Left hindlimb (tissue), 1 donor: ENCODE results near the gene ZDHHC14.
A peak's percentile ranks its signal among the peaks of the same experiment; 100 is the strongest.
"Not testable (repeated sequence)": the region's sequence is repeated elsewhere in the genome, so short reads cannot be mapped to it uniquely, and the experiment has no call there.

Experiments
- DNase-seq: peaks from one replicate; pipeline ENCODE4 v3.0.0-alpha.2; 2018

ZDHHC14 gene

GRCh38 chr6:157380779-157381561, at the start of gene ZDHHC14:
Gene ZDHHC14 (plus strand): TSS chr6:157381190.
- peak; percentile 92 for DNase-seq

- no peak for DNase-seq
Observed at GRCh38 chr6:157332813-157333212, 48.2 kb upstream of the ZDHHC14 start.

GRCh38 chr6:157333537-157333936, 47.5 kb upstream of the ZDHHC14 start:
- no peak for DNase-seq

GRCh38 chr6:157333956-157334355, 47.0 kb upstream of the ZDHHC14 start:
- DNase-seq = no peak

GRCh38 chr6:157335829-157336228, 45.2 kb upstream of the ZDHHC14 start:
- DNase-seq = no peak

- not testable (repeated sequence) for DNase-seq
Observed at GRCh38 chr6:157337276-157337675, 43.7 kb upstream of the ZDHHC14 start.

GRCh38 chr6:157337751-157338150, 43.2 kb upstream of the ZDHHC14 start:
- DNase-seq = no peak

GRCh38 chr6:157339432-157339831, 41.6 kb upstream of the ZDHHC14 start:
- DNase-seq = no peak

- DNase-seq = no peak
Observed at GRCh38 chr6:157343732-157344131, 37.3 kb upstream of the ZDHHC14 start.

GRCh38 chr6:157346373-157346772, 34.6 kb upstream of the ZDHHC14 start:
- DNase-seq = no peak

- DNase-seq = no peak
Observed at GRCh38 chr6:157358287-157358686, 22.7 kb upstream of the ZDHHC14 start.

- no peak for DNase-seq
Observed at GRCh38 chr6:157361886-157362285, 19.1 kb upstream of the ZDHHC14 start.

GRCh38 chr6:157364705-157365104, 16.3 kb upstream of the ZDHHC14 start:
- no peak for DNase-seq

GRCh38 chr6:157366648-157367047, 14.3 kb upstream of the ZDHHC14 start:
- no peak for DNase-seq

- no peak for DNase-seq
Observed at GRCh38 chr6:157368359-157369049, 12.5 kb upstream of the ZDHHC14 start.

- no peak for DNase-seq
Observed at GRCh38 chr6:157370755-157371154, 10.2 kb upstream of the ZDHHC14 start.

GRCh38 chr6:157372501-157373280, 8.3 kb upstream of the ZDHHC14 start:
- DNase-seq = no peak

- DNase-seq = no peak
Observed at GRCh38 chr6:157374889-157375443, 6.0 kb upstream of the ZDHHC14 start.

- no peak for DNase-seq
Observed at GRCh38 chr6:157376241-157376640, 4.7 kb upstream of the ZDHHC14 start.

GRCh38 chr6:157376706-157377230, 4.2 kb upstream of the ZDHHC14 start:
- DNase-seq = no peak

GRCh38 chr6:157379656-157380457, 1.1 kb upstream of the ZDHHC14 start:
- peak; percentile 93 for DNase-seq

- no peak for DNase-seq
Observed at GRCh38 chr6:157380458-157380778, 572 bp upstream of the ZDHHC14 start.
